WTC11 (cell line): Measurements from ENCODE around the gene RNU1-2.
"Not testable (repeated sequence)": the region's sequence is repeated elsewhere in the genome, so short reads cannot be mapped to it uniquely, and the experiment has no call there.

Experiments
- CREB1 ChIP-seq: sonication (generic); formaldehyde crosslinking; IDR thresholded peaks from 2 replicates; pipeline ENCODE4 v1.8.0; 2023; ENCODE audit warnings: mild to moderate bottlenecking, missing genetic modification reagents
- FOXJ3 ChIP-seq: sonication (generic); formaldehyde crosslinking; IDR thresholded peaks from 2 replicates; pipeline ENCODE4 v1.9.0; 2021; ENCODE audit warnings: missing genetic modification reagents, mild to moderate bottlenecking, borderline replicate concordance
- TF ChIP-seq, protein P1 (sequence below): fragments of 200-600 bp; IDR thresholded peaks from 2 replicates; pipeline ENCODE4 v1.8.0; 2022; ENCODE audit warnings: antibody characterized with exemption
- TF ChIP-seq, protein P2 (sequence below): sonication (generic); formaldehyde crosslinking; IDR thresholded peaks from 2 replicates; pipeline ENCODE4 v1.8.1; 2023; ENCODE audit warnings: mild to moderate bottlenecking, missing genetic modification reagents, borderline replicate concordance

DNA sequence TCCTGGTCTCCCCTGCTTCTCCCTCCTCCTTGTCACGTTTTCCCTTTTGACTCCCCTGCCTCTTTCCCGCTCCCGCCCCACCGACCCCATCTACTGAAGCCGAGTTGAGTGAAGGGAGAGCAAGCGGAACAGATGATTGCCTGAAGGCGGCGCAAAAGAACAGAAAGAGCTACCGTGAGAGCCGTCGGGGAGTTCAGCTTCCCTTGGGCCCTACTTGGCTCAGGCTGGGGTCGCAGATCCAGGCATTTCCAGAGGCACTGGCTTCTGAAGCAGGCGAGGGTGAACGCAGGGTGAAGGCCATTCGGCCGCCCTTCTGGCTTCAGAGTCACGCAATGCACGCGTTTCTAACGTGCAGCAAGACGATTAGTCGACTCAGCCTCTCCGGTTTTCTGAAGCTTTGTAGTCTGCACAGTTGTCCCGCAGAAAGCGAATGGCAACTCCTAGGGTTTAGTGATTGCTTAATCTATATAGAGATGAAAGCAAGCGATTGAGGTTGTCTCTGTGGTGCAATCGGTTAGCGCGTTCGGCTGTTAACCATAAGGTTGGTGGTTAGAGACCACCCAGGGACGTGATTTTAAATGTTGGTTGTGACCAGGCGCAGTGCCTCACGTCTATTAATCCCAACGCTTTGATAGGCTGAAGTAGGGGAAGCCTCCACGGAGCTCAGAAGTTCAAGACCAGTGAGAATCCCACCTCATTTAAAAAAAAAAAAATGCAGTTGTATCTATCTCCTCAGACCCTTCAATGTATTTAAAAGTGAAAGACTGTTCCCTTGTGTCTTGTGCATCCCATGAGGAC is 20.6 kb upstream of the RNU1-2 start:
- TF ChIP-seq FOXJ3, CREB1 (CRISPR knock-in tag): not testable (repeated sequence)
- TF ChIP-seq, protein P1, sequence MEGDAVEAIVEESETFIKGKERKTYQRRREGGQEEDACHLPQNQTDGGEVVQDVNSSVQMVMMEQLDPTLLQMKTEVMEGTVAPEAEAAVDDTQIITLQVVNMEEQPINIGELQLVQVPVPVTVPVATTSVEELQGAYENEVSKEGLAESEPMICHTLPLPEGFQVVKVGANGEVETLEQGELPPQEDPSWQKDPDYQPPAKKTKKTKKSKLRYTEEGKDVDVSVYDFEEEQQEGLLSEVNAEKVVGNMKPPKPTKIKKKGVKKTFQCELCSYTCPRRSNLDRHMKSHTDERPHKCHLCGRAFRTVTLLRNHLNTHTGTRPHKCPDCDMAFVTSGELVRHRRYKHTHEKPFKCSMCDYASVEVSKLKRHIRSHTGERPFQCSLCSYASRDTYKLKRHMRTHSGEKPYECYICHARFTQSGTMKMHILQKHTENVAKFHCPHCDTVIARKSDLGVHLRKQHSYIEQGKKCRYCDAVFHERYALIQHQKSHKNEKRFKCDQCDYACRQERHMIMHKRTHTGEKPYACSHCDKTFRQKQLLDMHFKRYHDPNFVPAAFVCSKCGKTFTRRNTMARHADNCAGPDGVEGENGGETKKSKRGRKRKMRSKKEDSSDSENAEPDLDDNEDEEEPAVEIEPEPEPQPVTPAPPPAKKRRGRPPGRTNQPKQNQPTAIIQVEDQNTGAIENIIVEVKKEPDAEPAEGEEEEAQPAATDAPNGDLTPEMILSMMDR: not testable (repeated sequence)
- TF ChIP-seq, protein P2, sequence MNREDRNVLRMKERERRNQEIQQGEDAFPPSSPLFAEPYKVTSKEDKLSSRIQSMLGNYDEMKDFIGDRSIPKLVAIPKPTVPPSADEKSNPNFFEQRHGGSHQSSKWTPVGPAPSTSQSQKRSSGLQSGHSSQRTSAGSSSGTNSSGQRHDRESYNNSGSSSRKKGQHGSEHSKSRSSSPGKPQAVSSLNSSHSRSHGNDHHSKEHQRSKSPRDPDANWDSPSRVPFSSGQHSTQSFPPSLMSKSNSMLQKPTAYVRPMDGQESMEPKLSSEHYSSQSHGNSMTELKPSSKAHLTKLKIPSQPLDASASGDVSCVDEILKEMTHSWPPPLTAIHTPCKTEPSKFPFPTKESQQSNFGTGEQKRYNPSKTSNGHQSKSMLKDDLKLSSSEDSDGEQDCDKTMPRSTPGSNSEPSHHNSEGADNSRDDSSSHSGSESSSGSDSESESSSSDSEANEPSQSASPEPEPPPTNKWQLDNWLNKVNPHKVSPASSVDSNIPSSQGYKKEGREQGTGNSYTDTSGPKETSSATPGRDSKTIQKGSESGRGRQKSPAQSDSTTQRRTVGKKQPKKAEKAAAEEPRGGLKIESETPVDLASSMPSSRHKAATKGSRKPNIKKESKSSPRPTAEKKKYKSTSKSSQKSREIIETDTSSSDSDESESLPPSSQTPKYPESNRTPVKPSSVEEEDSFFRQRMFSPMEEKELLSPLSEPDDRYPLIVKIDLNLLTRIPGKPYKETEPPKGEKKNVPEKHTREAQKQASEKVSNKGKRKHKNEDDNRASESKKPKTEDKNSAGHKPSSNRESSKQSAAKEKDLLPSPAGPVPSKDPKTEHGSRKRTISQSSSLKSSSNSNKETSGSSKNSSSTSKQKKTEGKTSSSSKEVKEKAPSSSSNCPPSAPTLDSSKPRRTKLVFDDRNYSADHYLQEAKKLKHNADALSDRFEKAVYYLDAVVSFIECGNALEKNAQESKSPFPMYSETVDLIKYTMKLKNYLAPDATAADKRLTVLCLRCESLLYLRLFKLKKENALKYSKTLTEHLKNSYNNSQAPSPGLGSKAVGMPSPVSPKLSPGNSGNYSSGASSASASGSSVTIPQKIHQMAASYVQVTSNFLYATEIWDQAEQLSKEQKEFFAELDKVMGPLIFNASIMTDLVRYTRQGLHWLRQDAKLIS: not testable (repeated sequence)
